HepG2 (cell line): Measurements from ENCODE around the gene CES2. TPM values are rescaled to one million over a fixed set of nuclear protein-coding genes. Genes with fewer than 3 reads are reported as not detected.
A peak's percentile ranks its signal among the peaks of the same experiment; 100 is the strongest.

Experiments
- ARHGAP35 ChIP-seq: sonication (generic); formaldehyde crosslinking; IDR thresholded peaks from 2 replicates; pipeline ENCODE4 v1.9.0; 2022; ENCODE audit warnings: mild to moderate bottlenecking, inconsistent platforms, moderate library complexity, missing genetic modification reagents, borderline replicate concordance
- CBX5 ChIP-seq: sonication (generic); formaldehyde crosslinking; IDR thresholded peaks from 2 replicates; pipeline ENCODE4 v1.4.0; 2020; ENCODE audit warnings: missing genetic modification reagents, borderline replicate concordance
- CREM ChIP-seq, 2 experiments: sonication (generic) in 1 of 2; formaldehyde crosslinking in 1 of 2; IDR thresholded peaks; 2 replicates each; pipeline versions ENCODE4 v1.4.0 to v1.6.1; 2016 to 2020; ENCODE audit warnings: antibody characterized with exemption in 1 of 2, mild to moderate bottlenecking in 1 of 2, missing genetic modification reagents in 1 of 2
- ETV6 ChIP-seq: sonication (generic); formaldehyde crosslinking; conservative IDR thresholded peaks from 2 replicates; pipeline ENCODE4 v1.4.0; 2020; ENCODE audit warnings: missing genetic modification reagents
- HDAC1 ChIP-seq: sonication (generic); formaldehyde crosslinking; IDR thresholded peaks from 2 replicates; pipeline ENCODE4 v1.5.1; 2020; ENCODE audit warnings: mild to moderate bottlenecking, missing genetic modification reagents
- HOXA5 ChIP-seq: sonication (generic); formaldehyde crosslinking; IDR thresholded peaks from 2 replicates; pipeline ENCODE4 v1.4.0; 2020; ENCODE audit warnings: missing genetic modification reagents
- JUND ChIP-seq: sonication (generic); formaldehyde crosslinking; IDR thresholded peaks from 2 replicates; pipeline ENCODE4 v1.8.0; 2022; ENCODE audit warnings: mild to moderate bottlenecking, missing genetic modification reagents
- MAZ ChIP-seq, 2 experiments: sonication (generic) in 1 of 2; formaldehyde crosslinking in 1 of 2; IDR thresholded peaks; 2 replicates each; pipeline versions ENCODE4 v1.5.0 to v1.6.1; 2012 to 2020; ENCODE audit warnings: low read depth in 2 of 2, mild to moderate bottlenecking in 2 of 2, borderline replicate concordance in 1 of 2, improper control_type of control experiment in 1 of 2, low read length in 1 of 2, missing genetic modification reagents in 1 of 2, moderate library complexity in 1 of 2
- MZF1 ChIP-seq: sonication (generic); formaldehyde crosslinking; IDR thresholded peaks from 2 replicates; pipeline ENCODE4 v1.8.1; 2023; ENCODE audit warnings: mild to moderate bottlenecking, missing genetic modification reagents, borderline replicate concordance
- SIN3B ChIP-seq: fragments of 150-350 bp; IDR thresholded peaks from 2 replicates; pipeline ENCODE4 v1.6.1; 2014; ENCODE audit warnings: low read length
- SP140L ChIP-seq: sonication (generic); formaldehyde crosslinking; IDR thresholded peaks from 2 replicates; pipeline ENCODE4 v1.4.0; 2020; ENCODE audit warnings: missing genetic modification reagents, borderline replicate concordance
- TFDP2 ChIP-seq: sonication (generic); formaldehyde crosslinking; IDR thresholded peaks from 2 replicates; pipeline ENCODE4 v1.4.0; 2020; ENCODE audit warnings: missing genetic modification reagents
- TMF1 ChIP-seq: sonication (generic); formaldehyde crosslinking; IDR thresholded peaks from 2 replicates; pipeline ENCODE4 v1.8.1; 2022; ENCODE audit warnings: low read depth, missing genetic modification reagents
- ZNF136 ChIP-seq: sonication (generic); formaldehyde crosslinking; IDR thresholded peaks from 2 replicates; pipeline ENCODE4 v1.8.1; 2022; ENCODE audit warnings: low read depth, mild to moderate bottlenecking, moderate library complexity, missing genetic modification reagents
- ZNF207 ChIP-seq: fragments of 450-650 bp; IDR thresholded peaks from 2 replicates; pipeline ENCODE4 v1.6.1; 2016; ENCODE audit warnings: antibody characterized with exemption, borderline replicate concordance
- ZNF235 ChIP-seq: sonication (generic); formaldehyde crosslinking; IDR thresholded peaks from 2 replicates; pipeline ENCODE4 v1.8.1; 2023; ENCODE audit warnings: mild to moderate bottlenecking, missing genetic modification reagents, borderline replicate concordance
- ZNF615 ChIP-seq: sonication (generic); formaldehyde crosslinking; IDR thresholded peaks from 2 replicates; pipeline ENCODE4 v1.5.0; 2020; ENCODE audit warnings: mild to moderate bottlenecking, missing genetic modification reagents, borderline replicate concordance
- ZNF691 ChIP-seq: sonication (generic); formaldehyde crosslinking; IDR thresholded peaks from 2 replicates; pipeline ENCODE4 v1.4.0; 2020; ENCODE audit warnings: missing genetic modification reagents, low read depth, mild to moderate bottlenecking, borderline replicate concordance
- ZNF720 ChIP-seq: sonication (generic); formaldehyde crosslinking; IDR thresholded peaks from 2 replicates; pipeline ENCODE4 v1.4.0; 2020; ENCODE audit warnings: missing genetic modification reagents
- ZNF766 ChIP-seq: sonication (generic); formaldehyde crosslinking; IDR thresholded peaks from 2 replicates; pipeline ENCODE4 v1.5.0; 2020; ENCODE audit warnings: missing genetic modification reagents, borderline replicate concordance
- ZNF841 ChIP-seq: sonication (generic); formaldehyde crosslinking; IDR thresholded peaks from 2 replicates; pipeline ENCODE4 v1.8.1; 2023; ENCODE audit warnings: missing genetic modification reagents, borderline replicate concordance
- ZSCAN30 ChIP-seq: sonication (generic); formaldehyde crosslinking; IDR thresholded peaks from 2 replicates; pipeline ENCODE4 v1.5.0; 2020; ENCODE audit warnings: mild to moderate bottlenecking, missing genetic modification reagents
- polyA plus RNA-seq, 8 experiments: library from polyadenylated mRNA; depleted of rRNA in 3 of 8; stranded (reverse) in 7 of 8; unstranded in 1 of 8; fragments of >200 nt; fragmentation: Illumina TruSeq in 4 of 8; extraction: Trizol in 4 of 8; gene quantifications; 2 replicates each; pipeline versions ENCODE4 v1.2.1 to v1.2.3, GENCODE V29; 2011 to 2016; ENCODE audit warnings: low read depth in 4 of 8, missing spikeins in 1 of 8, mixed read lengths in 1 of 8; ENCODE audit not compliant: insufficient read depth in 1 of 8
- total RNA-seq, 5 experiments: library from RNA; depleted of rRNA; stranded (reverse); fragments of >200 nt; fragmentation: Illumina TruSeq; extraction: Trizol; gene quantifications; 2 replicates each; pipeline ENCODE4 v1.2.3, GENCODE V29; 2016; ENCODE audit warnings: low read depth in 1 of 5
- TF ChIP-seq, protein P1 (sequence below): sonication (generic); formaldehyde crosslinking; IDR thresholded peaks from 2 replicates; pipeline ENCODE4 v1.4.0; 2020; ENCODE audit warnings: mild to moderate bottlenecking, missing genetic modification reagents
- TF ChIP-seq, protein P2 (sequence below): fragments of 450-650 bp; IDR thresholded peaks from 2 replicates; pipeline ENCODE4 v1.6.1; 2017

Gene CES2
- total and polyA plus RNA-seq, 2 of the 13 experiments (the other 11 are each of a cell fraction or from before 2014, with no cell fraction given): 50.6 to 63.8 TPM

DNA sequence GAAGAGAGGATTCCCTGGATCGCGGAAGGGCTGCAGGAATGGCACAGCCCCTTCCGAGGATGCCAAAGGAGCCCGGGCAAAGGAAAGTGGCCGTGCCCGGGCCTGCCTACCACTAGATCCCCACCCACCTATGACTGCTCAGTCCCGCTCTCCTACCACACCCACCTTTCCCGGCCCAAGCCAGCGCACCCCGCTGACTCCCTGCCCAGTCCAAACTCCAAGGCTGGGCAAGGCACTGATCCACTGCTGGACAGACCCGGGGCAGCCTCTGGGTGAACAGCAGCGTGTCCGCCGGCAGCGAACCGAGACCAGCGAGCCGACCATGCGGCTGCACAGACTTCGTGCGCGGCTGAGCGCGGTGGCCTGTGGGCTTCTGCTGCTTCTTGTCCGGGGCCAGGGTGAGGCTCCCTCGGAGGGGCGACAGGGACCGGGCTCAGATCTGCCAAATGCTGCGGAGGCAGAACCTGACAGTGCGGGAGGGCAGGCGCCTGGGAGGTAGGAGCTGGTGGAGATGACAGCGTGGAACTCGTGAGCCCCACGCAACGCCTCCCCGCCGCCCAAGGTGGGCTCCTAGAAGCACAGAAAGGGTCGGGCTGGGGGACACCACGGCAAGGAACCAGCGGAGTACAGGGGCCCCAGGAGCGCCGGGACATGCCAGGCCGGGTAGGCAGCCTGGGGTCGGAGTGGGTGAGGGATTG is at the start of gene CES2 (continued):
- TF ChIP-seq ZNF207 (no peak), ZNF615 (CRISPR knock-in tag) (no peak), HOXA5 (CRISPR knock-in tag) (no peak), ZNF235 (CRISPR knock-in tag) (no peak), SP140L (CRISPR knock-in tag) (peak; percentile 60; the same call in 1 of the 2 replicates), ZNF720 (CRISPR knock-in tag) (no peak), ZNF766 (CRISPR knock-in tag) (no peak; the same call in 1 of the 2 replicates), MZF1 (CRISPR knock-in tag) (no peak), HDAC1 (CRISPR knock-in tag) (peak; percentile 96), TFDP2 (peak; percentile 64), ZSCAN30 (CRISPR knock-in tag) (no peak), ZNF691 (CRISPR knock-in tag) (0 out of 2 replicates have a peak, but pooled peaks have one; percentile 66), CREM (IDR thresholded peaks at IDR 0.05) (no peak), CREM (CRISPR knock-in tag; IDR thresholded peaks at IDR 0.05) (no peak), MAZ (IDR thresholded peaks at IDR 0.05; ENCODE audit: borderline replicate concordance, low read depth, low read length) (peak; percentile 66; the same call in 1 of the 2 replicates), MAZ (CRISPR knock-in tag; IDR thresholded peaks at IDR 0.05; ENCODE audit: low read depth) (peak; percentile 53; the same call in 1 of the 2 replicates), JUND (no peak), SIN3B (no peak), ZNF136 (CRISPR knock-in tag) (peak; percentile 79; the same call in 1 of the 2 replicates), TMF1 (peak; percentile 92), ARHGAP35 (CRISPR knock-in tag) (no peak), ETV6 (CRISPR knock-in tag) (peak; percentile 55; the same call in 1 of the 2 replicates), ZNF841 (peak; percentile 86; the same call in 1 of the 2 replicates), CBX5 (peak; percentile 23; the same call in 1 of the 2 replicates)
- TF ChIP-seq, protein P1, sequence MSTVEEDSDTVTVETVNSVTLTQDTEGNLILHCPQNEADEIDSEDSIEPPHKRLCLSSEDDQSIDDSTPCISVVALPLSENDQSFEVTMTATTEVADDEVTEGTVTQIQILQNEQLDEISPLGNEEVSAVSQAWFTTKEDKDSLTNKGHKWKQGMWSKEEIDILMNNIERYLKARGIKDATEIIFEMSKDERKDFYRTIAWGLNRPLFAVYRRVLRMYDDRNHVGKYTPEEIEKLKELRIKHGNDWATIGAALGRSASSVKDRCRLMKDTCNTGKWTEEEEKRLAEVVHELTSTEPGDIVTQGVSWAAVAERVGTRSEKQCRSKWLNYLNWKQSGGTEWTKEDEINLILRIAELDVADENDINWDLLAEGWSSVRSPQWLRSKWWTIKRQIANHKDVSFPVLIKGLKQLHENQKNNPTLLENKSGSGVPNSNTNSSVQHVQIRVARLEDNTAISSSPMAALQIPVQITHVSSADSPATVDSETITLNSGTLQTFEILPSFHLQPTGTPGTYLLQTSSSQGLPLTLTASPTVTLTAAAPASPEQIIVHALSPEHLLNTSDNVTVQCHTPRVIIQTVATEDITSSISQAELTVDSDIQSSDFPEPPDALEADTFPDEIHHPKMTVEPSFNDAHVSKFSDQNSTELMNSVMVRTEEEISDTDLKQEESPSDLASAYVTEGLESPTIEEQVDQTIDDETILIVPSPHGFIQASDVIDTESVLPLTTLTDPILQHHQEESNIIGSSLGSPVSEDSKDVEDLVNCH: no peak
- TF ChIP-seq, protein P2, sequence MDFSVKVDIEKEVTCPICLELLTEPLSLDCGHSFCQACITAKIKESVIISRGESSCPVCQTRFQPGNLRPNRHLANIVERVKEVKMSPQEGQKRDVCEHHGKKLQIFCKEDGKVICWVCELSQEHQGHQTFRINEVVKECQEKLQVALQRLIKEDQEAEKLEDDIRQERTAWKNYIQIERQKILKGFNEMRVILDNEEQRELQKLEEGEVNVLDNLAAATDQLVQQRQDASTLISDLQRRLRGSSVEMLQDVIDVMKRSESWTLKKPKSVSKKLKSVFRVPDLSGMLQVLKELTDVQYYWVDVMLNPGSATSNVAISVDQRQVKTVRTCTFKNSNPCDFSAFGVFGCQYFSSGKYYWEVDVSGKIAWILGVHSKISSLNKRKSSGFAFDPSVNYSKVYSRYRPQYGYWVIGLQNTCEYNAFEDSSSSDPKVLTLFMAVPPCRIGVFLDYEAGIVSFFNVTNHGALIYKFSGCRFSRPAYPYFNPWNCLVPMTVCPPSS: no peak
